ENCODE data around the gene TRIP13.

DNA sequence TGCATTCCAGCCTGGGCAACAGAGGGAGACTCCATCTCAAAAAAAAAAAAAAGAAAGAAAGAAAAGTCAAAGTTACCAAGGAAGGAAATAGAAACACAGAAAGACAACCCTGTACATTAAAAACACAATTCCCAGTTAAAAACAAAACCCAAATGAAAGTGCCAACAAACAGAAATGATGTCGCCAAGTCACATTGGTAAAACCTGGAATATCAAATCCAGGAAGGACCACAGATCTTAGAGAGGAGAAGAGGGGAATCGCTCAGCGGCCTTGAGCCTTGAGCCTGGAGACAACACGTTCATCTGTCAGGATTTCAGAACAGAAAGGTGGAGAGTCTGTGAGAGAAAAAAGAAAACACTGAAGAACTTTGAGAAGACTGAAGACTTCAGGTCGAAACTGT is 40.7 kb upstream of the TRIP13 start:
- TF ChIP-seq, protein P1, sequence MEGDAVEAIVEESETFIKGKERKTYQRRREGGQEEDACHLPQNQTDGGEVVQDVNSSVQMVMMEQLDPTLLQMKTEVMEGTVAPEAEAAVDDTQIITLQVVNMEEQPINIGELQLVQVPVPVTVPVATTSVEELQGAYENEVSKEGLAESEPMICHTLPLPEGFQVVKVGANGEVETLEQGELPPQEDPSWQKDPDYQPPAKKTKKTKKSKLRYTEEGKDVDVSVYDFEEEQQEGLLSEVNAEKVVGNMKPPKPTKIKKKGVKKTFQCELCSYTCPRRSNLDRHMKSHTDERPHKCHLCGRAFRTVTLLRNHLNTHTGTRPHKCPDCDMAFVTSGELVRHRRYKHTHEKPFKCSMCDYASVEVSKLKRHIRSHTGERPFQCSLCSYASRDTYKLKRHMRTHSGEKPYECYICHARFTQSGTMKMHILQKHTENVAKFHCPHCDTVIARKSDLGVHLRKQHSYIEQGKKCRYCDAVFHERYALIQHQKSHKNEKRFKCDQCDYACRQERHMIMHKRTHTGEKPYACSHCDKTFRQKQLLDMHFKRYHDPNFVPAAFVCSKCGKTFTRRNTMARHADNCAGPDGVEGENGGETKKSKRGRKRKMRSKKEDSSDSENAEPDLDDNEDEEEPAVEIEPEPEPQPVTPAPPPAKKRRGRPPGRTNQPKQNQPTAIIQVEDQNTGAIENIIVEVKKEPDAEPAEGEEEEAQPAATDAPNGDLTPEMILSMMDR (conservative IDR thresholded peaks at IDR 0.05; ENCODE audit: low read depth, low read length), result no peak
- no peak for TF ChIP-seq EZH2 (IDR thresholded peaks at IDR 0.05; ENCODE audit: low read length, unreplicated experiment)

Data from PC-3 (cell line).